Measurements from ENCODE around the gene TLCD5.

The TLCD5 gene

DNA sequence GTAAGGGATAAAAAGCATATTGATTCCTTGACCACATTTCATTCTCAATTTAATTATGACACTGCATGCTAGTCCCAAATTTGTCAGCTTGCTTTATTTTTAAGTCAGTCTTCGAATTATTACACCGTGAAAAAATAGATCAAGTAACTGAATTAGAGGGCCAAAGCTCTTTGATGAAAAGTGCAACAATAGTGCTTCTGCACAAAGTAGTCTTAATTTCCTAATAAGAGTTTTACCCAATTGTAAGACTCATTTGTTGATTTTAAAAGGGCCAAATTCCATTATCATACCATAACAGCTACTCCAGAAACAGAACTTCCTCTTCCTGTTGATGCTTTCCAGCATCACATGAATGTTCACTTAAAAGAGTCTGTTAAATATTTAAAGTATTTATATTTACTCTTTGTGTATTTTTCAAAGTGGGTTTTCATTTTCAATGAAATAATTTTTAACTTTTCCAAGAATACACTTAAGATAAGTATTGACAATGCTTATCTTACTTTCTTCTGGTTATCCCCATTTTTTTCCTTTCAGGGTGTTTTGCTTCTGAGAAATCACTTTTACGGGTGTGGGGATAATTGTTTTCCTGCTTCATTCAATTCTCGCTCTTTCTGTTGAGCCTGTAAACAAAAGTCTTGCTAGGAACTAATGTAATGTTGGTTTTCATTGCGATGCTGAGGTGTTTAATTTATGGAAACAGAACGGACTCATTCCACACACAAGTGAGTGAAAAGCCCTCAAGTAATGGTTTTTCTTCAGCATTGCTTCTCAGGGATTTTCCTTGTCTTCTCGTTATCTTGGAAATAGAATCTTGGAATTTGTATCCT is 13.2 kb downstream of the TLCD5 start:
- no peak for DNase-seq

DNA sequence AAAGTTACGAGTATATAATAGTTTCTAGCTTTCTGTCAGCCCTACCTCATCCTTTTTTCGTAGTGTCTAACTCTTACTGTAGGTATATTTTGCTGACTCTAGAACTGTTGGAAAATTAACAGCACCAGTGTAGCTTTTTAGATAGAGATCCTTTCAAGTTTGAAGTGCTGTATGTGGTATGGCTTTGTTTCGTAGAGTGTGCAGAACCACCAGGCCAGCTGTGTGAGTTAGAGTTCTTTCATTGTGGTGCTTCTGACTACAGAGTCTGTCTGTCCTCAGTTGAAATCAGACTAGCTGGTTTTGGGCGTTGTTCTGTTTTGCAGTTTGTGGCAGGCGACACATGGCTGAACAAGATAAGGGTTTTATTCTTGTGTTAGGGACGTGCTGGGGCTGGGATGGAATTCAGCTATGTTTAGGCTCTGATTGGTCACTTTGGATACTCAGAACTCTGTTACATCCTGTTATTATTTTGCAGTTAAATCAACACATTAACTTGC is 14.3 kb downstream of the TLCD5 start:
- no peak for DNase-seq

DNA sequence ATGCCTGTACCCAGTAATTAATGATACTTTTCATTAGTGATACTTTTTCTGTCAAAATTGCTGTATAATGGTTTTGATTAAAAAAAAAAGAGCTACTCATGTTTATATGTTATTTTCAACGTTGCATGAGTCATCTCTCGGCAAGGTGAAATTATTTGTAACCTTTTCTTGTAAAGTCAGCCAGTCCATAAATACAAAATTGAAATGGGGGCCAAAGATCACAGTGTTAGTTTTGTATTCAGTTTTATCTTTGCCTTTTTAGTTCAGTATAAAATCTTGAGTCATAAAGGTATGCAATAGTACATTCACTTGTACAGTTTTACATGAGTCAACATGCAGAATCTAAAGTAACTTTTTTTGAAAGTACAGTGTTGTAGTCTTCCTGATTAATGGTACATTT is 15.4 kb downstream of the TLCD5 start:
- DNase-seq = no peak

DNA sequence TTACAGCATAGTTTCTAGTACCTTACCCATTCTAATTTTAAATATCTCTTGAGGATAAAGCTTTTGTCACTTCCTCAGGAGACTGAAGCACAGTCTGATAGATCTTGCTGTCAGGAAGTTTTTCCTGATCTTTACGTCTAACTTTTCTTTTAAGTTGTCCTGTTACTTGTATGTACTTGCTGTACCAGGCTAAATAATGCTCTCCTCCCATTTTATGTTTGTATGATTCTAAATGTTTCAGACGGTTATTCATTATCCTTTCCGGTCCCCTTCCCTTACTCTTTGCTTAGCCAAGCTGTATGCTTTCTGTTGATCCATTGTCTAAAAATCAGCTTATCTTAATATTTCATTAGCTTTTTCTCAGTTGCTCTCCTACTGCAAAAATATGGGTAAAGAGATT is 17.1 kb downstream of the TLCD5 start:
- DNase-seq = no peak

DNA sequence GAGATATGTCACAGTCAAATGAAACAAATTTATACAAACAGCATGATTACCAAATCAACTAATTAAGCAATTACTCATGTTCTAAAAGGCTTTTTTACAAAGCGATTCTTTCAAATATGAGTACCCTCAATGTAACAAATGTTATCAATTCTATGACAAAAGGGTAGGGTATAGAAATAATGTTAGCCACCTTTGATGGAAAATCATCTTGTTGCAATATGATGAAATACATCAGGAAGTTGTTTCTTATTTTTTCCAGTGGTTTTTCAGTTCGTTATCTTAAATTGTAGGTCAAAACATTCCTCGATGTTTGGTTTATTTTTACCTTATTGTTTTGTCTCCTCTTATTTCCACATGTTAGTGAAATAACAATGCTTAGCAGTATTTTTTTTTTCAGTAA is 17.6 kb downstream of the TLCD5 start:
- DNase-seq = no peak

DNA sequence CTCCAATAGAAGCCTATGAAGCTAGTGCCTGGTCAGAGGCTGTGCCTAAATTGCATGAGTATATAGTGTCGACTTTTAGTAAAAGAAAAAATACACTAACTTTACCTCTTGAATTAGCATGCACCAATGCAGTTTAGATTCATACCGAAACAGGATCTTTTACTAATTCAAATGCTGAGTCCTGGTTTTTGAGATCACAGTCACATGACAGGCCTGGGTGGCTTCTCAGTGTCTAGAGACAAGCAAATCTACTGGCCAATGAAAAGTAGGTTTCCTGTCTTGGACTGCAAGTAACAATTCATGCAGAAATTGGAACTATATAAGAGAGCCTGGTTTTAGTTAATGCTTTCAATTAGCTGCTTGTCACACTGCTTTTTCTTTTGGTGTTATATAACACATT is 18.3 kb downstream of the TLCD5 start:
- DNase-seq = no peak

DNA sequence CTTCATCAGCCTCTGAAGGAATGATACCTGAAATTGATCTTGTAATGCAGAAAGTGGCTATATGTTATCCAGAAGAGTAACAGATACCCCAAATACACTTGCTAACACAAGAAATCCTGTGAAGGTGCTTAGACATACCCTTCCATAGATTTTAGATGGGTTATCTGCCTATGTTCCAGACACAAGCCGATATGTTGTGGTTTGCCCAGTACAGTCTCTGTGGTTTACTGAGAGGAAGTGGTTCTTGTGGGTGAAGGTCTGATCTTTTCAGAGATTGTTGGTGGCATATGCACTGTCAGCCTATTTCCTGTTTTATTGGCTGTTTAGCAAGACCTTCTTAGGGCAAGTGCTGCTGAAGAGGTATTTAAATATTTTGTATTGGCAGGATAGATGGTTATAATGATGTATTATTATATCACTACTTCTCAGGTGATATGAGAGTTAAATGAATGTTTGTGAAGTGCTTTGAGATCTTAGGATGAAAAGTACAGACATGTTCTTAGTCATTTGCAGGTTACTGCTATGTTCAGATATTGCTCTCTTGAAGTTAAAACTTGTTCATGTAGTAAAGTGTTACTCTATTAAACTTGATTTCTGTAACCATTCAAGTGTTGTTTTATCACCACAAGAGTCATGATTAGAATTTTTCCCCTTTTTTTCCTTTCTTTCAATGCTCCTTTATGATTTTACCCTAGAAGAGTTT is 19.4 kb downstream of the TLCD5 start:
- no peak for DNase-seq

DNA sequence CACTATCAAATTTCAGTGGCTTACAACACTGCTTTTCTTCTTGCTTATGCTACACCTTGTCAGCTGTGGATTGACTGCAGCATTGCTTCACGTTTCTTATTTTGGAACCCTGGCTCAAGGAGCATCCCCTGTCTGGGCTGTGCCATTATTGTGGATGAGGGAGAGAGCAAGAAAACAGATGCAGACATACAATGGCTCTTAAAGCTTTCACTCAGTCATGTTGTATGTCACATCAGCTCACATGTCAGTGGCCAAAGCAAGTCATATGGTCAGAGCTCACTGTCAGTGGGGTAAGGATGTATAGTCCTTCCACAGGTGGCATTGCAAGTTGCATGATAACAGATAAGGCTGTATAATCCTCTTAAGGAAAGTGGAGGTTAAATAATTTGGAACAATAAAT is 21.1 kb downstream of the TLCD5 start:
- no peak for DNase-seq

DNA sequence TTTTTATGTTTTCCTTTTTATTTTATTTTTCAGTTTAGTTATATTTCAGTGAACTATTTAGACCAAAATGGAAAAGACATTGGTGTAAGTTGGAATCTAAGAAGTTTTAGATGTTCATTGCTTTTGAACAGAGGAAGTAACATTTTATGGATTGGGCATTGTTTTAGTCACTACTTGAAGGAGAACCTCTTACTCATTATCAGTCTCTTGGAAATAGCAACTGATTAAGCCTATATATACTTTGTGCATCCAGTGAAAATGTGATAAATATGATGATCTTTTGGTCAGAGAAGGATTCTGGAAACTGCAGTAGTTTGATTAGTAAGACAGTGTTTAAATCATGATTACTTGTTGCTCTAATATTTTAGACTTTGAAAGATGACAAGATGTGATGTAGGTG is 25.5 kb downstream of the TLCD5 start:
- DNase-seq = no peak

DNA sequence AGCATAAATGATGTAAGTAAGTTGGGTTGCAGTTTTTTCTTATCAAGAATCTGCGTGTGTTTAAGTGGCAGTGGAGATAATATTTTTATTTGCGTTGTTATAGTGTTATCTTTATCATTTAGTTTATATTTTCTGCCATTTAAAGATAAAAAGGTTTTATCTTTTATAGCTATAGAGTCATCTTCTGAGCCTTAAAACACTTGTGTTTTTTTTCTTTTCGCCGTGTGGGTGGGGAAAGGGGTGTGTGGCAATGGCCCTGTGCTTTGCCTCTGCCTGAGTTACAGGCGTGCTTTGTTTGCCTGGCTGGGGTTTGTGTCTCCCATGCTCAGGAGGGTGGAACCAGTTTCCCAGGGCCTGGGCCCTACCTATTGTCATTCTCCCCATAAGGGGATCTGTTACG is 27.3 kb downstream of the TLCD5 start:
- DNase-seq = no peak

DNA sequence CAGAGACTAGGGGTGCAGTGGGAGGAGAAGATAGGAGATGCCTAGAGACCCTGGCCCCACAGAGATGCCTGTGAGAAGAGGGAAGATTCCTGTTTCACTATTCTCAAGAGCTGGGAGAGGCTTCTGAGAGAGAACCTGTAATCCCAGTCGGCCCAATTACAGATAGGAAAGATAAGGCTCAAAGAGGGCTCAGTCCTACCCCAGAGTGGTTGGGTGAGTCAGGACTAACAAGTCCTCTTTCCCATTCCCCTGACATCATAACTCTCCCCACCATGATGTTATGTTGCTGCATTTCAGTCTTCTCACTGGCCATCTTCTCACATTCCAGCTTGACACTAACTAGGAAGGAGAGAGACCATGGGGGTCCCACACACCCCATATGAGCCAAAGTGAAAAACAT is 29.0 kb downstream of the TLCD5 start:
- DNase-seq = no peak

DNA sequence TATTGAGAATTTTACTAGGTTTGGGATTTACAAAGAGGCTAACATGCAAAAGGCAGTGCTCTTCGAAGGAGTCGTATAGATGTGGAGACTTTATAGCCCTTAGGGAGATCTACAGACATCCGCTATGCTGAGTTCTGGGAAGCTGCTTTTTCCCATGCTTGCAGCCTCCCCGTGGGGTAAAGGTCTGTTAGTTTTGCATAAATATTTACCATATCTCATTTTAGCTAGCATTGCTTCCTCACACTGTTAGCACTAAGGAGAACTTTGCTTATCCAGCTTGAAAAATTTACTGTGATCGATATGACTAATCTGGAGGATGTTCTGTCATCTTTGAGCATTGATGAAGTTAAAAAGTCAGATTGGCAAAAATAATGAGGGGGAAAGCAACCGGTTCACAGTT is 29.7 kb downstream of the TLCD5 start:
- DNase-seq = no peak

DNA sequence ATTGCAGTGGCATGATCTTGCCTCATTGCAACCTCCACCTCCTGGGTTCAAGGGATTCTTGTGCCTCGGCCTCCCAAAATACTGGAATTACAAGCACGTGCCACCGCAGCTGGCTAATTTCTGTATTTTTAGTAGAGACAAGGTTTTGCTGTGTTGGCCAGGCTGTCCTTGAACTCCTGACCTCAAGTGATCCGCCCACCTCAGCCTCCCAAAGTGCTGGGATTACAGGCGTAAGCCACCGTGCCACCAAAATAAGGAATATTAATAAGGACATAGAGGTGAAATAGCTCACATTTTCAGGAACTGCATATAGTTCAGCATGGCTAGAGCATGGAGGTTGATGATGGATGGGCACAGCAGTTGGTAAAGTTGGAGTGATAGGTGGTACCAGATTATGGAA is 32.5 kb downstream of the TLCD5 start:
- no peak for DNase-seq

DNA sequence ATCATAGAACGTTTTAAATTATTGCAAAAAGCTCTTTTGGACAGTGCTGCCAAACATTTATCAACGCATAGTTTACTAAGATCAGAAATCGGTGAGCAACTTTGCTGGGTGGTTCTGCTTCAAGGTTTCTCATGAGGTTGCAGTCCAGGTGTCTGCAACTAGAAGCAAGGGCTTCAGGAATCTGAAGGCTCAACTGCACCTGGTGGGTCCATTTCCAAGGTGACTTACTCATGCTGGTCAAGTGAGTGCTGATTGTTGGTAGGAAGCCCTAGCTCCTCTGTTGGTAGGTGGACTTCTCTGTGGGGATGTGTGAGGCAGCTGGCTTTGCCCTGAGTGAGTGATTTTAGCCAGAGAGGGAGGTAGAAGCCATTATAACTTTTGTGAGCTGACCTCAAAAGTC is 33.6 kb downstream of the TLCD5 start:
- no peak for DNase-seq

DNA sequence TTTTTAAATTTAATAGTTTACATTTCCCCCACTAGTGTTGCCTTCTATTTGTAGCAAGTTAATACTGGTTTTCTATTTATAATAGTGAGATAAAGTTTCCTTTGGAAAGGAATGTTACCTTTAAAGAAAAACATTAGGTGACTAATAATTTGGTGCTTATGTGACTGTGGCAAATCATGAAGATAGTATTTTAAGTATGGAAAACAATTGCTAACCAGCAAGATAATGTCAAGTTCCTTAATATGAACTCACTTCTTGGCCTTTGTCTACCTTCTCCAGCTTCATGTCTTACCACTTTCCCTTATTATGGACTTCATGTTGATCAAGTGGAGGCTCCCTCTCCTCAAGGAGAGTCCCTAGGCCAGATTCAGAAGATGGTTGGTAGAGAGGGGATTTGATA is 38.3 kb downstream of the TLCD5 start:
- no peak for DNase-seq

DNA sequence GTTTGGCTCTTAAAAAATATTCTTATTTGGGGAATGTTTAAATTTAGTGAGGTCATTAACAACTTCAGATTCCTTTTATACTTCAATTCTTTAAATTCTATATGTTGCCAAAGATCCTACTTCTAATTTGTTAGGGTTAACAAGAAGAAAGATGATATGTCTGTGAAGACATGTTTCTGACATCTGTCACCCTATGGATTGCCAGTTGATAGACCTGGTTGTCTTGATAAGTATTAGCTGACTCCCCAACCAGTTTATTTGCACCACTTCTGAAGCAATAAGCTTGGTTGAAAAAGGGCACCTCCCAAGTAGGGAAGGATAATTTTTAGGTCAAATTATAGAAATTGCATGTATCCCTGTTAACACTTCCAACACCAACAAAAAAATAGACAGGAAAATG is 40.4 kb downstream of the TLCD5 start:
- no peak for DNase-seq

DNA sequence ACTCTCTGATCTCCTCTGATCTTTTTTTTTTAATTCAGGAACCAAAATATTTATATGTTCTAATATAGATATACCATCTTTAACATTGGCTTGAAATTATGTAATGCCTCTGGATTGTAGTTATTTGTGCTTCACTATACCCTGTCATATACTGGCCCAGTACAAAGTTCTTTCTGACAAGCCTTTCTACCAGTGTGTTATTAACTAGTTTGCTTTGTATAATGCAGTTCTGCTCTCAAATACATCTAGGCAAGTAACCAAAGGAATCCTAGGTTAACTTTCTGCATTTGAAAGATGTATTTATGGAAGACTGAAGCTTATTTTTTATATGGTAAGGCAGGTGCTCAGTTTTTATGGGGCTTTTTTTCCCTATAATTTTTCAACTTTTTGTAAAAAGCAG is 47.2 kb downstream of the TLCD5 start:
- no peak for DNase-seq

DNA sequence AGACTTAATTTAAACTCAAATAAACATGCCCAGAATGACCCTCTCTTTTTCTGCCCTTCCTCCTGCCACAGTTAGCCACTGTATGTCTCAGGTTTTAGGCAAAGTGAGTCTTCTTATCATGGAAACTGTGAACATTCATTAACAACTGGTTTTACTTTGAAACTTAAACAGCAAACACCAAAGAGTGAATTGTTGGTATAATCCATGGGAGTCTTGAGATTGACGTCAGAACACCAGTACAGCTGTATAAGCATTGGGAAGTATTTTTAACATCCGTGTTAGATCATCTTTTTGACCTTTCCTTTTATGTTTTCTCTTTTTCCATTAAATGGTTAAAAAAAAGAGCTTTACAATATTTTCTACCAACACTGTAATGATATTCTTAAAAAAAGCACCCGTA is 50.0 kb downstream of the TLCD5 start:
- no peak for DNase-seq

DNA sequence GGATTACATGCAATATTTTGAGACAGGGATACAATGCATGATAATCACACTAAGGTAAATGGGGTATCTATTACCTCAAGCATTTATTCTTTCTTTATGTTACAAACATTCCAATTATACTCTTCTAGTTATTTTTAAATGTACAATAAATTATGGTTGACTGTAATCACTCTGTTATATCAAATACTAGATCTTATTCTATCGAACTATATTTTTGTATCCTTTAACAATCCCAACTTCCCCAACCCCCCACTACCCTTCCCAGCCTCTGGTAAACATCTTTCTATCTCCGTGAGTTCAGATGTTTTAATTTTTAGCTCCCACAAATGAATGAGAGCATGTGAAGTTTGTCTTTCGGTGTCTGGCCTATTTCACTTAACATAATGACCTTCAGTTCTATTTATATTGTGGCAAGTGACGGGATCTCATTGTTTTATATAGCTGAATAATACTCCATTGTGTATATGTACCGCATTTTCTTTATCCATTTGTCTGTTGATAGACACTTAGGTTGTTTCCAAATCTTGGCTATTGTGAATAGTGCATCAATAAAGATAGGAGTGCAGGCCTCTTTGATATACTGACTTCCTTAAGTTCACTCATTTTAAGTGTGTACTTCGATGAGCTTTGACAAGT is 51.6 kb downstream of the TLCD5 start:
- no peak for DNase-seq

DNA sequence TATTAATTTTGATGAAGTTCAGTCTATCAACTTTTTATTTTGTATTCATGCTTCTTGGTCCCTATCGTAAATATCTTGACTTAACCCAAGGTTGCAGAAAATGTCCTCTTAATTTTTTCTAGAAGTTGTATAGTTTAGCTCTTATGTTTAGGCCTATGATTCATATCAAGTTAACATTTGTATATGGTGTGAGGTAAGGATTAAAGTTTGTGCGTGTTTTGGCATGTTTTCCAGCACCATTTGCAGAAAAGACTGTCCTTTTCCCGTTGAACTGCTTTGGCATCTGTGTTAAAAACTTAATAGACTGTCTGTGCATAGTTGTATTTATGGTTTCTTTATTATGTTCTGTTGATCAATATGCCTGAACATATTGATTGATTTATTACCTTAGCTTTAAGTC is 53.4 kb downstream of the TLCD5 start:
- DNase-seq = no peak

DNA sequence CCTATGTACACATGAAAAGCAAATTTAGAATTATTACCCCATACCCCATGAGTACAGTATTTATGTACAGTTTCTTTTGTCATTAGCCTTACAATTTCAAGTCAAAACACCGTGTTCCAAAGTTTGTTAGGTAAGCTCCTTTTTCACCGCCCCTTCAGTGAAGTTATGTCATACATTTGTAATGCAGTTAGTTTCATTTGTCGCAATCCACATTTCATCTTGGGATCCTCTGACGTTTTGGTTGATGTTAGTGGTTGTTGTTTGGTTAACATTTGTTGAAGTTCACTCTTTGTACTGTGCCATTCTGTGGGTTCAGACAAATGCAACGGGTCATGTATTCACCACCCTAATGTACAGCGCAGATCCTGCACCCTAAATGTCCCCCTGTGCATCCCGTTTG is 56.3 kb downstream of the TLCD5 start:
- DNase-seq = no peak
